H1 (cell line): ENCODE measurements around the gene FGF19. TPM values are rescaled to one million over a fixed set of nuclear protein-coding genes. Genes with fewer than 3 reads are reported as not detected.
"Not testable (repeated sequence)": the region's sequence is repeated elsewhere in the genome, so short reads cannot be mapped to it uniquely, and the experiment has no call there.

Experiments
- CTCF ChIA-PET: fragments of 300-600 bp; sonication (Branson Sonifier 250); formaldehyde crosslinking; loops from one replicate; lab custom pipeline; 2021; ENCODE audit not compliant: partially characterized antibody; lab: Charles Lee
- POLR2A ChIA-PET: fragments of 300-600 bp; sonication (Branson Sonifier 250); formaldehyde crosslinking; loops from one replicate; lab custom pipeline; 2021; ENCODE audit warnings: inconsistent platforms; ENCODE audit not compliant: partially characterized antibody; lab: Charles Lee
- DNase-seq, 2 experiments: peaks; one replicate each; pipeline versions ENCODE4 v3.0.0 to v3.0.0-alpha.2; 2010 to 2022; ENCODE audit warnings: low spot score in 2 of 2, low read depth in 1 of 2, mixed read lengths in 1 of 2
- FAIRE-seq: peaks from 2 replicates; lab custom pipeline; 2011; peaks lifted over from hg19 to GRCh38; lab: Jason Lieb, UNC
- H2AFZ ChIP-seq: 2 replicates; pipeline ENCODE4 v1.8.1; 2012; ENCODE audit warnings: low read length, inconsistent platforms
- H2AK5ac ChIP-seq: 2 replicates; pipeline ENCODE4 v1.6.1; 2013; ENCODE audit warnings: low read depth, low read length
- H2BK120ac ChIP-seq: replicated peaks from 2 replicates; pipeline ENCODE3; 2013; ENCODE audit warnings: low read depth, low read length, inconsistent platforms
- H2BK12ac ChIP-seq: 2 replicates; pipeline ENCODE4 v1.6.1; 2013; ENCODE audit warnings: low read depth, low read length
- H2BK15ac ChIP-seq: 2 replicates; pipeline ENCODE4 v1.6.1; 2013; ENCODE audit warnings: low read length
- H2BK20ac ChIP-seq: 2 replicates; pipeline ENCODE4 v1.6.1; 2013; ENCODE audit warnings: low read length
- H2BK5ac ChIP-seq: 2 replicates; pipeline ENCODE4 v1.6.1; 2013; ENCODE audit warnings: low read depth, low read length
- H3K14ac ChIP-seq: 2 replicates; pipeline ENCODE4 v1.6.1; 2013; ENCODE audit warnings: inconsistent platforms; ENCODE audit not compliant: insufficient read length
- H3K18ac ChIP-seq: 2 replicates; pipeline ENCODE4 v1.6.1; 2013; ENCODE audit warnings: low read length; ENCODE audit errors: extremely low read depth
- H3K23ac ChIP-seq: 2 replicates; pipeline ENCODE4 v1.6.1; 2013; ENCODE audit warnings: inconsistent platforms; ENCODE audit not compliant: insufficient read length
- H3K23me2 ChIP-seq: 2 replicates; pipeline ENCODE4 v1.6.1; 2013; ENCODE audit warnings: low read depth, low read length
- H3K27ac ChIP-seq: 2 replicates; pipeline ENCODE4 v1.6.1; 2011; ENCODE audit warnings: low read depth, low read length, inconsistent platforms
- H3K27me3 ChIP-seq, 4 experiments: replicated peaks in 1 of 4; 1 replicate in 1 of 4; 2 replicates in 3 of 4; pipeline versions ENCODE4 v1.6.1 to v1.8.1; 2011 to 2013; ENCODE audit warnings: low read length in 3 of 4, mild to moderate bottlenecking in 3 of 4, inconsistent platforms in 2 of 4, mixed read lengths in 2 of 4, moderate library complexity in 1 of 4; ENCODE audit not compliant: control insufficient read depth in 3 of 4, insufficient read depth in 3 of 4; ENCODE audit errors: extremely low read depth in 1 of 4
- H3K36me3 ChIP-seq, 4 experiments: 2 replicates each; pipeline versions ENCODE4 v1.6.1 to v1.8.1; 2011 to 2013; ENCODE audit warnings: mild to moderate bottlenecking in 4 of 4, low read length in 3 of 4, moderate library complexity in 2 of 4, control low read depth in 1 of 4, inconsistent platforms in 1 of 4; ENCODE audit not compliant: insufficient read depth in 4 of 4, control insufficient read depth in 2 of 4
- H3K4ac ChIP-seq: replicated peaks from 2 replicates; pipeline ENCODE3; 2013; ENCODE audit warnings: low read length, low read depth, mixed read lengths, inconsistent platforms; ENCODE audit not compliant: insufficient read length
- H3K4me1 ChIP-seq, 4 experiments: replicated peaks in 1 of 4; 1 replicate in 1 of 4; 2 replicates in 3 of 4; pipeline versions ENCODE4 v1.6.1 to v1.8.1; 2011 to 2013; ENCODE audit warnings: low read length in 3 of 4, inconsistent platforms in 2 of 4, mixed read lengths in 1 of 4; ENCODE audit not compliant: insufficient read depth in 4 of 4, control insufficient read depth in 3 of 4
- H3K4me2 ChIP-seq, 2 experiments: 2 replicates each; pipeline versions ENCODE4 v1.6.1 to v1.8.1; 2011 to 2013; ENCODE audit warnings: low read depth in 2 of 2, low read length in 2 of 2, control low read depth in 1 of 2, inconsistent platforms in 1 of 2, mild to moderate bottlenecking in 1 of 2; ENCODE audit not compliant: insufficient read depth in 1 of 2
- H3K4me3 ChIP-seq, 4 experiments: fragments of 200-600, 300-600 bp in 1 of 4; sonication (generic), shearing (Covaris generic), sonication (Bioruptor Twin) in 1 of 4; 2 replicates each; pipeline versions ENCODE4 v1.5.1 to v1.8.1; 2011 to 2016; ENCODE audit warnings: low read length in 4 of 4, low read depth in 3 of 4, control low read depth in 2 of 4, inconsistent platforms in 2 of 4, mild to moderate bottlenecking in 2 of 4, mixed read lengths in 1 of 4, moderate library complexity in 1 of 4; ENCODE audit not compliant: insufficient read depth in 2 of 4; ENCODE audit errors: extremely low read depth in 1 of 4
- H3K56ac ChIP-seq: replicated peaks from 2 replicates; pipeline ENCODE3; 2013; ENCODE audit warnings: low read depth, mild to moderate bottlenecking, mixed read lengths, low read length, inconsistent platforms; ENCODE audit not compliant: insufficient read length
- H3K79me1 ChIP-seq: 2 replicates; pipeline ENCODE4 v1.6.1; 2013; ENCODE audit warnings: low read depth, low read length, control low read depth
- H3K79me2 ChIP-seq, 2 experiments: 2 replicates each; pipeline versions ENCODE4 v1.6.1 to v1.8.1; 2012 to 2013; ENCODE audit warnings: low read length in 2 of 2, mild to moderate bottlenecking in 2 of 2, inconsistent platforms in 1 of 2; ENCODE audit not compliant: insufficient read depth in 2 of 2, control insufficient read depth in 1 of 2
- H3K9ac ChIP-seq, 4 experiments: replicated peaks in 1 of 4; 1 replicate in 1 of 4; 2 replicates in 3 of 4; pipeline versions ENCODE4 v1.6.1 to v1.8.1; 2011 to 2013; ENCODE audit warnings: low read depth in 3 of 4, low read length in 3 of 4, control low read depth in 2 of 4, mild to moderate bottlenecking in 2 of 4, moderate library complexity in 2 of 4, inconsistent platforms in 1 of 4; ENCODE audit errors: extremely low read depth in 1 of 4
- H3K9me3 ChIP-seq, 2 experiments: 2 replicates each; pipeline versions ENCODE4 v1.6.1 to v1.8.1; 2012 to 2013; ENCODE audit warnings: mild to moderate bottlenecking in 2 of 2, moderate library complexity in 2 of 2, control low read depth in 1 of 2, inconsistent platforms in 1 of 2, low read depth in 1 of 2, low read length in 1 of 2, mixed read lengths in 1 of 2; ENCODE audit not compliant: insufficient read depth in 2 of 2
- H4K20me1 ChIP-seq, 2 experiments: replicated peaks in 1 of 2; 2 replicates each; pipeline versions ENCODE3 to v1.8.1; 2011 to 2013; ENCODE audit warnings: inconsistent platforms in 2 of 2, low read length in 2 of 2, mild to moderate bottlenecking in 1 of 2; ENCODE audit not compliant: insufficient read depth in 2 of 2, control insufficient read depth in 1 of 2
- H4K5ac ChIP-seq: 2 replicates; pipeline ENCODE4 v1.6.1; 2013; ENCODE audit warnings: low read length, low read depth, mixed read lengths, inconsistent platforms; ENCODE audit not compliant: insufficient read length
- H4K8ac ChIP-seq: 2 replicates; pipeline ENCODE4 v1.8.0; 2013; ENCODE audit warnings: mild to moderate bottlenecking, moderate library complexity, low read length, inconsistent platforms; ENCODE audit not compliant: insufficient read depth; ENCODE audit errors: extremely low read depth
- H4K91ac ChIP-seq: replicated peaks from 2 replicates; pipeline ENCODE3; 2013; ENCODE audit warnings: low read length, mixed read lengths, inconsistent platforms; ENCODE audit not compliant: insufficient read length
- MAFK ChIP-seq: IDR thresholded peaks from 2 replicates; pipeline ENCODE4 v1.6.1; 2012; ENCODE audit warnings: low read depth, mild to moderate bottlenecking, improper control_type of control experiment, low read length
- WGBS, 2 experiments: shearing (Covaris generic) in 1 of 2; methylation state at CpG; one replicate each; pipeline versions ENCODE4 v1.1.6 to v1.1.7; 2013 to 2015; ENCODE audit warnings: low lambda C conversion rate in 2 of 2, mixed read lengths in 2 of 2, inconsistent platforms in 1 of 2, low coverage in 1 of 2, missing lambda C conversion rate in 1 of 2; ENCODE audit not compliant: insufficient replicate concordance in 2 of 2, insufficient coverage in 1 of 2, insufficient read length in 1 of 2; ENCODE audit errors: extremely low coverage in 1 of 2, missing lambda C conversion rate in 1 of 2; 5-methylcytosine and 5-hydroxymethylcytosine counted together
- polyA plus RNA-seq, 7 experiments: library from polyadenylated mRNA; depleted of rRNA in 3 of 7; stranded (reverse) in 5 of 7; unstranded in 2 of 7; fragments of >200 nt in 5 of 7; fragments of 200-250 nt in 2 of 7; gene quantifications; 1 replicate in 5 of 7; 2 replicates in 1 of 7; 4 replicates in 1 of 7; pipeline versions ENCODE4 v1.2.1 to v1.2.3, GENCODE V29; 2011 to 2013; ENCODE audit warnings: missing spikeins in 2 of 7, mixed read lengths in 2 of 7
- total RNA-seq: library from RNA; stranded (reverse); fragmentation: NEBNext Ultra II Directional; extraction: Animal tissue kit (Norgen Biotek cat#: 25700); gene quantifications from 2 replicates; pipeline ENCODE4 v1.2.1, GENCODE V29; 2021

FGF19 gene
- total and polyA plus RNA-seq, 2 of the 8 experiments (the other 6 are each of a cell fraction or from before 2014, with no cell fraction given): 9.6 to 14.8 TPM

GRCh38 chr11:69687969-69688771, 15.7 kb downstream of the FGF19 start:
- H3K36me3 ChIP-seq, H3K79me2 ChIP-seq, H3K9ac ChIP-seq, H4K8ac ChIP-seq, H3K79me1 ChIP-seq, H3K56ac ChIP-seq, DNase-seq, H2BK5ac ChIP-seq, H3K4me2 ChIP-seq, H2AFZ ChIP-seq, H2BK12ac ChIP-seq, FAIRE-seq, H4K91ac ChIP-seq, H3K9me3 ChIP-seq, H3K27ac ChIP-seq, H3K4ac ChIP-seq, H3K18ac ChIP-seq, H4K20me1 ChIP-seq, H3K27me3 ChIP-seq, H3K4me3 ChIP-seq, H4K5ac ChIP-seq, H2AK5ac ChIP-seq, H3K14ac ChIP-seq, H3K23ac ChIP-seq, H2BK120ac ChIP-seq, POLR2A ChIA-PET, H2BK15ac ChIP-seq, H3K23me2 ChIP-seq, H3K4me1 ChIP-seq: not testable (repeated sequence)
- H2BK20ac ChIP-seq: 0 out of 2 replicates have a peak overlapping the region, but pooled peaks have one; percentile 34
- CTCF ChIA-PET: interaction anchor here (4.0 kb wide), 1 partner anchor 29 kb away, joined by 29 read pairs; no protein-coding TSS in a partner anchor
- TF ChIP-seq MAFK: peak; percentile 55
- 92% methylated on average over 5 of the region's 5 CpGs; no CpG with 5 or more reads in 1 of the 2 experiments for WGBS, 2 experiments
